IPS-18c (cell line): Measurements from ENCODE around the gene BRINP2.
"Not testable (repeated sequence)": the region's sequence is repeated elsewhere in the genome, so short reads cannot be mapped to it uniquely, and the experiment has no call there.

ENCODE experiments used
- H3K4me3 ChIP-seq: 2 replicates; pipeline ENCODE4 v1.7.0; 2013; ENCODE audit warnings: low read depth, mild to moderate bottlenecking, low read length, moderate library complexity; ENCODE audit not compliant: insufficient read depth
- H3K9me3 ChIP-seq: one replicate; pipeline ENCODE4 v1.6.1; 2013; ENCODE audit warnings: mild to moderate bottlenecking, low read length, moderate library complexity; ENCODE audit not compliant: control insufficient read depth, insufficient read depth

Gene BRINP2

GRCh38 chr1:177286396-177286795 is 115.6 kb downstream of the BRINP2 start:
- H3K9me3 ChIP-seq = no peaks in the 10 kb centered on the region
- H3K4me3 ChIP-seq = no peak overlapping the region

GRCh38 chr1:177287270-177287669 is 116.5 kb downstream of the BRINP2 start:
- H3K9me3 ChIP-seq = no peaks in the 10 kb centered on the region
- no peak overlapping the region for H3K4me3 ChIP-seq

DNA sequence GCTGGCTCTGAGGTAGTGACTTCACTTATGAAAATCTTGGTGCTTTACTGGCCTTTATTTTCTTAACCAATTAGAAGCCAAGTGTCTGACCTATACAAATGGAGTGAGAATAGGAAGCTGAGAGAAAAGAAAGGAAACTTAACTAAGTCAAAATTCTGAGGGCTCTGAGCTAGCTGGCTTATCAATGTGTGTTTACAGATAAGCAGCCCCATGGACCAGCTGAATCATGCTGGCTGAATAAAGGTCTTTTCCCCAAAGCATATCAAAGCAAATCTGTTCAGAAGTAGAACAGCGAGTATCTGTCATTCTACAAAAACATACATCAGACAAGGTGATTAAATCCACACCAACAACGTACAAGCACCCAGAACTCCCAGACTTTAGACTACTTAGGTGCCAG is 117.2 kb downstream of the BRINP2 start:
- Histone ChIP-seq H3K4me3 (no peak overlapping the region), H3K9me3 (no peaks in the 10 kb centered on the region)

DNA sequence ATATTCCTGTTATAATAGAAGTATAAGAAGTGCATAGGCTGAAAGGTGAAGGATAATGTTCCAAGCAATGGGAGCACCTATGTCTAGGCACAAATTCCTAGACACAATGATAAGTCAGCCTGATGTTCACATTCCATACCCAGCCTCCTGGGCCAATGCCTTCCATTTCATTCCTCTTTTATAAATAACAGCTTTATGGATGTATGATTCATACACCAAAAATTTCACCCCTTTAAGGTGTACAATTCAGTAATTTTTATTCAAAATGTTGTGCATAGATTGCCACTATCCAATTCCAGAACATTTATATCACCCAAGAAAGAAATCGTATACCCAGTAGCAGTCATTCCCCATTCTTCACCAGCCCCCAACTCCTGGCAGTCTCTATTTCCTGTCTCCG is 118.8 kb downstream of the BRINP2 start:
- Histone ChIP-seq H3K9me3 (no peaks in the 10 kb centered on the region), H3K4me3 (no peak overlapping the region)

DNA sequence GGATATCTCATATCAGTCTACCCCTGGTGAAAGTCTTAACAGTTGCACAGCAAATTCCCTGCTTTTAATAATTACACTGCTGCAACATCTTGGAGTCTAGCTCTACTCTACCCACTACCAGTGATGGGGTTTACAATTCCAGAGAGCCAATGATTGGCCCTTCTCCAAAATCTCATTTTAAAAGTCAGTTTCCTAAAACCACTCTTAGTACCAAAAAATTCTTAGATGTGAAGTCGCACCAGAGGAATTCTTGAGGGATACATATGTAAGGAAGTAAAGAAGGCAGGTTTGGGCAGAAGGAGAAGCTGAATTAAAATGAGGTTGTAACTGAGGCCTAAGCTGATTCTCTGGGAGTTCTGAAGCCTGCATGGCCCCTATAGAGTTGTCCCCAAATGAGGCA is 129.7 kb downstream of the BRINP2 start:
- H3K9me3 ChIP-seq = no peaks in the 10 kb centered on the region
- no peak overlapping the region for H3K4me3 ChIP-seq

DNA sequence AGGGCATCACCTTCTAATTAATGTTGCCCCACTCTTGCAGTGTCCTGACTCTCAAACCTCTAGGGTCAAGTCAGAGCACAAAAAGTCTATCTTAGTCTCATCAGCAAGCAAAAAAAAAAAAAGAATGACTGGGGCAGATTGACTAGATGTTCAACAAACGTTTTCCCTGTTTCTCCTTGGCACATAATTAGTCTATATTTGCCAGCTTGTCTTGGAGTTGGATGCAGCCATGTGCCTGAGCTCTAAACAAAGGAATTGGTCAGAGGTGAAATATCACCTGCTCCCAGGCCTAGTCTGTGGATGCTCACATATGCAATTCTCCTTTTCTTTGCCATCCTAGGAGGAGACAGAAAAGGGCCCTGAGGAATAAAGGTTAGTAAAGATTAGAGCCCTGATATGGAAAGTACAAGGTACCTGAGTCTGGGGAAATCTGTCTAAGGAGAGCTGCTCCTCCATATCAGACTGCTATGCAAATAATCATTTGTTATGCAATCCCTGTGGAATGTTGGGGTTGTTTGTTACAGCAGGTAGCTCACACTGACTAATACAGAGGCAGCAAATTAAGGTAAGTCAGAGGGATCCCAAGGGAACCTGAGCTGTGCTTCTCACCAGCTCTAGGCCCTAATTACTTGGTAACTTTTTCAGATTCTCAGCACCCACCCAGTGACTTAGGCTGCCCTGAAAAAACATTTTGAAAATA is 130.8 kb downstream of the BRINP2 start:
- H3K9me3 ChIP-seq = no peaks in the 10 kb centered on the region
- H3K4me3 ChIP-seq = no peak overlapping the region

GRCh38 chr1:177302357-177303044 is 131.7 kb downstream of the BRINP2 start:
- Histone ChIP-seq H3K4me3 (no peak overlapping the region), H3K9me3 (no peaks in the 10 kb centered on the region)

- Histone ChIP-seq H3K4me3 (no peak overlapping the region), H3K9me3 (no peaks in the 10 kb centered on the region)
Observed at GRCh38 chr1:177305040-177306018, 134.6 kb downstream of the BRINP2 start.

GRCh38 chr1:177306019-177306415 is 135.3 kb downstream of the BRINP2 start:
- H3K9me3 ChIP-seq = no peaks in the 10 kb centered on the region
- H3K4me3 ChIP-seq = no peak overlapping the region

- Histone ChIP-seq H3K9me3 (no peaks in the 10 kb centered on the region), H3K4me3 (no peak overlapping the region)
Observed at GRCh38 chr1:177306981-177307380, 136.2 kb downstream of the BRINP2 start.

GRCh38 chr1:177307771-177308170 is 137.0 kb downstream of the BRINP2 start:
- H3K4me3 ChIP-seq = no peak overlapping the region
- no peaks in the 10 kb centered on the region for H3K9me3 ChIP-seq

DNA sequence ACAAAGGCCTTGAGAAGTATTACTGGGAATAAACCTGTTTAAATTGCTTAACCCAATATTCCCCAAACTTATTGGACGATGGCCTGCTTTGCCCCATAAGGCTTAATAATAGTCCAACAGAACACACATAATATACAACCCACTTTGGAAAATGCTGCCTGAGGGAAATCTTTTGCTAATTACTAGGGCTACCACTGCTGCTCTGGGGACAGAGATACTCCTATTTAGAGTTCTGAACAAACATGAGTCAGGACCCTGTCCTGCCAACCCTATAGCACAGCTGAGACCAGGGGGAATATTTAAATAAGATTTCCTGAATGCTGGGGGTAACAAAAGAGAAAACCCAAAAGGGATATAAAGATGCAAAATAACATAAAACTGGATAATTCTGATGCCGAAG is 139.1 kb downstream of the BRINP2 start:
- Histone ChIP-seq H3K4me3 (no peak overlapping the region), H3K9me3 (no peaks in the 10 kb centered on the region)

DNA sequence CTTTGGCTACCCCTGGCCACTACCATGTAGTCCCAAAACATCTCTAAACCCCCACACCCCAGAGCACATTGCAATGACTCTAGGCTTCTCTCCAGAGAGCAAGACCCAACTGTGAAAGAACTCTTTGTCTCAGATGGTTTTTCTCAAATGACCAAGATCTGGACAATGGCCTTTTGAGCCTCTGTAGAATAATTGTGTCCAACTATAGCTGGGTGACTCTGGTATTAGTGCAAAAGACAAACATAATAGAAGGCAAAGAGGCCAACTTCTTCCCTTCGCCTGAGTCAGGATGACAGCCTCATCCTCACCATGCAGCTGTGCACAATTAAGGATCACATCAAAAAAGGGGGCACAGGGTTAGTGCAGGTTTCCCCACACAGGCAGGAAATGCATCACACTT is 139.6 kb downstream of the BRINP2 start:
- no peak overlapping the region for H3K4me3 ChIP-seq
- H3K9me3 ChIP-seq = no peaks in the 10 kb centered on the region

DNA sequence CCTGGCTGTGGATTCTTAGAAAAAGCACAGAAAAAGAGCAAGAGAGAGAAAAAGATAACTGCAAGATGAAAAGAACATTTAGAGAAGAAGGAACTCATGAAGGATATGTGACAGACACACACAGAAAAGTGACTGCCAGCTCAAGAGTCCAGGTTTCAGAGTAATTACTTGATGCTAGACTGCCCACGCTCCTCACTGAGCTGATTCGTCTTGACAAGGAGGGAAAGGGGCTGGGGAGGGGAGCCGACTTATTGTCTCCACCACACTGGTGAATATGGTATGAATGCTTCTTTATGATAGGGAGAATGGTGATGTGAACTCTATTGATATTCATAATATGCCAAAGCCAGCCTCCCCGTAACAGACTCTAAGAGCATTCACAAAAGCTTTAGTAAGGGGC is 140.4 kb downstream of the BRINP2 start:
- H3K9me3 ChIP-seq = no peaks in the 10 kb centered on the region
- no peak overlapping the region for H3K4me3 ChIP-seq

GRCh38 chr1:177311586-177311985 is 140.8 kb downstream of the BRINP2 start:
- no peaks in the 10 kb centered on the region for H3K9me3 ChIP-seq
- no peak overlapping the region for H3K4me3 ChIP-seq

GRCh38 chr1:177315261-177315660 is 144.5 kb downstream of the BRINP2 start:
- H3K9me3 ChIP-seq = no peaks in the 10 kb centered on the region
- no peak overlapping the region for H3K4me3 ChIP-seq

DNA sequence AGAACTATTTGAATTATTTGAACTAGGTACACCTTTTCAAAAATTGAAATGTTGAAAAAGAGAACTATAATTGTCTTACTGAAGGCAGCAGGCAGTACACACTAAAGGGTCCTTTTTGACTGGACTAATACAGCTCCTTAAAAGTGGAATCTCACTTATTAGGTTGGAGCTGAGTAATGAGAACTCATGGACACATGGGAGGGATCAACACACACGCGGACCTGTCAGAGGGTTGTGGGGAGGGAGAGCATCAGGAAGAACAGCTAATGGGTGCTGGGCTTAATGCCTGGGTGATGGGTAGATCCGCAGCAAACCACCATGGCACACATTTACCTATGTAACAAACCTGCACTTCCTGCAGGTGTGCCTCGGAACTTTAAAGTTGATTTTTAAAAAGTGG is 145.0 kb downstream of the BRINP2 start:
- Histone ChIP-seq H3K9me3 (no peaks in the 10 kb centered on the region), H3K4me3 (no peak overlapping the region)

DNA sequence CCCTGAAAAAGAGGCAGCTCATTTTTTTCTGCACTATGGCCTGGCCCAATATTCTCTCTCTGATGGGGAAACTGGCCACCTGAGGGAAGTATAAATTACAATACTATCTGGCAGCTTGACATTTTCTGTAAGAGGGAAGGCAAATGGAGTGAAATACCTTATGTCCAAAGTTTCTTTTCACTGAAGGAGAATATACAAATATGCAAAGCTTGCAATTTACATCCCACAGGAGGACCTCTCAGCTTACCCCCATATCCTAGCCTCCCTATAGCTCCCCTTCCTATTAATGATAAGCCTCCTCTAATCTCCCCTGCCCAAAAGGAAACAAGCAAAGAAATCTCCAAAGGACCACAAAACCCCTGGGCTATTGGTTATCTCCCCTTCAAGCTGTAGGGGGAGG is 150.7 kb downstream of the BRINP2 start:
- H3K4me3 ChIP-seq, H3K9me3 ChIP-seq: not testable (repeated sequence)
